HG03378 (cell line): Measurements from ENCODE around the gene CCDC3.
"Not testable (repeated sequence)": the region's sequence is repeated elsewhere in the genome, so short reads cannot be mapped to it uniquely, and the experiment has no call there.

Experiments
- ATAC-seq: cut with Tn5 transposase; IDR thresholded peaks from one replicate; pipeline ENCODE4 v1.9.1; 2021; ENCODE audit warnings: mild to moderate bottlenecking, moderate library complexity; ENCODE audit not compliant: unreplicated experiment

Gene CCDC3

DNA sequence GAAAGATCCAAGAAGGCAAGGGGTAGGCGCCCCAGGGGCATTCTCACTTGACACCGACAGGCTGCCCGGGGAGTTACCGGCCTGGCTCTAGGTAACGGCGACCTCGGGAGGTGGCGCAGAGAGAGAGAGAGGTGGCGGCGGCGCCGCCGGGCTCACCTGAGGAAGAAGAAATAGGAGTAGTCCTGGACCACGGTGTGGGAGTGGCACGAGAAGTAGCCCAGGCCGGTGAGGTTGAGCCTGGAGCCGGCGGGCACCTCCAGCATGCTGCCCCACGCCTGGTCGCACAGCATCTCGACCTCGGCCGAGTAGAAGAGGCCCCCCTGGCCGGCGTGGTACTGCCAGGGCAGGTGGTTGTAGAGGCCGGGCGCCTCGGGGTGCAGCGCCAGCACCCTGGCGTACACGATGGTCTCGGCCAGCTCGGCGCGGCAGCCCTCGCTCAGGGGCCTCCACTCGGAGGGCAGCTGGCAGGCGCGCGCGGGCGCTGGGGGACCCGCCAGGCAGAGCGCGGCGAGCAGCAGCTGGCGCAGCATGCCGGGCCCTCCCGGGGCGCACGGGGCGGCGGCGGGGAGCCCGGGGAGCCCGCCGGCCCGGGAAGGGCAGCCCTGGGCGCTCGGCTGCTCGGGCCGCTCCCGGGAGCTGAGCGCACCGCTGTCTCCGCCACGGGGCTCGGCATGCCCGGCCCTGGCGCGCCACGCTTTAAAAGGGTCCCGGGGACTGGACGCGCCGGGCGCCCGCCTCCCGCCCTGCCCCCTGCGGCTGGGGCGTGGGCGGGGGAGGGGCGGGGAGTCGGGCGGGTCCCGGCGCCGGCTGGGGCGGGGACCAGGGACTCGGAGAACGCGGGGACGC lies at the start of gene CCDC3:
TSS of gene CCDC3 (minus strand) at position 673 of the 846 bp plus-strand sequence. CDS start at position 530, 143 bp downstream.
- no peak for ATAC-seq

DNA sequence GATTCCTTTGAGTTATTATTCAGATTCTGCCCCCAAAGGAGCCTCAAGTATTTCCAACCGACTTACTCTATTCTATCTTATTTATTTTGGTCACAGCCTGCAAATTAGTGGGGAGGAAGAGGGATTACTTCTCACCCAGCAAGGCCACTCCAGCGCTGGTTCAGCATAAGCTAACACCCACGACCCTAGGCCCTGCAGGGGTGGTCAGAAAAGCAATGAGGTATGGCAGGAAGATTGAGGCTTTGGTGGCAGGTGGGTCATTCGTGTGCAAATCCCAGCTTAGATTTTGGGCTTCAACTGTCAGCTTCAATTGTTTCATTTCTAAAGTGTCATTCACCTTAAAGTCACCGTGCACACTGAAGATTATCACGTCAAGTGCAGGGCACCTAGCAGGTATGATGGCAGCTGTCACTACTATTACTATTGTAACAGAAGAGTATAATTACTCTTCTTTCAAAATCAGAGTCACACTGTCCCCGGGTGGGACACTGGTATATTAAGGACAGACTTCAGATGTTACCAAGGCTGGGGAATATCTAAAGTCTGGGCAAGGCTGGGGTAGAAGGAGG lies 49.7 kb upstream of the CCDC3 start:
- no peak for ATAC-seq

DNA sequence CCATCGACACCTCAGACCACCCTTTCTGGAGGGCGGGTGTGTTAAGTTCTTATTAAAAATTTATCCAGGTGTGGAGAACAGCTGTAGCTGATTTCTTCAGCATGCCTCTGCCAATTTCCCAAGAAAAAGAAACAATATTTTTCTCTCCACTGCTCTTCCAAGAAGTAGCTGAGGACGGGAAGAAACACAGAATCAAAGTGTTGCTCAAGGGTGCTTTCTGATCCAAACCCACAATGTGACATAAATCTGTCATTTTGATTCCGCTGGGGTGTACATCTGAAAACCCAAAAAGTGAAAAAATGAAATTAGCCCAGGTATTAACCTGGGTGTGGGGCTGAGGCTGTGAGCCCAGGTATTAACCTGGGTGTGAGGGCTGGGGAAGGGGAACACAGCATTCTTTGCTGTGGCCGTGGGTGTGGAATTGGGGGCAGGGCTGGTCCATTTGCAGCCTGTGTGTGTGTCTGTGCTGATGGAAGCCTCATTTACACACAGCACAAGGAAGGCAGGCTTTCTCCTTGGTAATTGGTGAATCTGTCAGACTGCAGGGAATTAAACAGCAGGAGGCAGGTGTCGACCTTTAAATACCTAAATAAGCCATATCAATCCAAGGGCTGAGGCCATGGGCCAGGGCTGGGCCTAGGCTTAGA lies 48.4 kb upstream of the CCDC3 start:
- no peak for ATAC-seq

DNA sequence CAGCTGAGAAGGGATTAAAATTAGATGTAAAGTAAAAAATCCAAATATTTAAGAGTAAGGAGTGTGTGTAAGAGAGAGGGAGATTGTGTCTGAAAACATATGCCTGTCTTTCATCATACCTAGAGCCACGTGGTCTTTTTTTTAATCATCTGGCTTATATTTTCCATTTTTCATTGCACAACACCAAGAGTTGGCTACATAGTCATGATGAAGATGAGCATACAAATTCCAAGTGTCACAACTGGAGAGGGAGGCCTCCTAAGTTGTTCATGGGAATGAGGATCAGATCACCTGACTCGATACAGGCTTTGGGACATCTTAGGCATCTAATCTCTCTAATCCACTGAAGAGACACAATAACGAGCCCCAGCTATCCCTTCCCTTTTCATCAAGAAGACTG lies 47.2 kb upstream of the CCDC3 start:
- ATAC-seq = no peak

DNA sequence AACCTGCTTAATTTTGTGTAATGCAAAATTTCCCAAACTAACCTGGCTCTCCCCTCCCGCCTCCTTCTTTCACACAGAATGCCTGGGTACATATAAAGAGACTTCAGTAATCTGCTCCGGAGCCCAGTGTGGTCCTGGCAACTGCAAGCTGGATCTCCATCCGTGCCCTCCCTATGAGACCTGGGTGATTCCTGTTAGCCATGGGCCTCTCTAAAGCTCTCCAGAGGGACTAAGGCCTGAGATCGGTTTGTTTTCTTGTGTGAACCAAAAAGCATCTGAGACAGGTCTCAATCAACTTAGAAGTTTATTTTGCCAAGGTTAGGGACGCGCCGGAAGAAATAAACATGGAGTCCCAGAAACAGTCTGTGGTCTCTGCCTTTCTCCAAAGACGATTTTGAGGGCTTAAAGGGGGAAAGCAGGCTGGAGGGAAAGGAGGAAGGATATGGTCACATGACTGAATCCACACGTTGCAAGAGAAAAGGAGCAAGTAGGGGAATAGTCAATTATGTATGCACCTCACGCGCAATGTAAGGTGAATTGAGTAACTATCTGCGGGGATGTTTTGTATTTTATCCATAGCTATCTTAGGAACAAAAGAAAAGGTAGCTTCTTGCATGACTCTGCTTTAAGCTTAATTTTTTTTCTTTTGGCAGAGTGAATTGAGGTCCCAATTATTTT lies 46.2 kb upstream of the CCDC3 start:
- ATAC-seq = no peak

- ATAC-seq = no peak
These were observed 45.5 kb upstream of the CCDC3 start for GRCh38 chr10:13046851-13047528.

DNA sequence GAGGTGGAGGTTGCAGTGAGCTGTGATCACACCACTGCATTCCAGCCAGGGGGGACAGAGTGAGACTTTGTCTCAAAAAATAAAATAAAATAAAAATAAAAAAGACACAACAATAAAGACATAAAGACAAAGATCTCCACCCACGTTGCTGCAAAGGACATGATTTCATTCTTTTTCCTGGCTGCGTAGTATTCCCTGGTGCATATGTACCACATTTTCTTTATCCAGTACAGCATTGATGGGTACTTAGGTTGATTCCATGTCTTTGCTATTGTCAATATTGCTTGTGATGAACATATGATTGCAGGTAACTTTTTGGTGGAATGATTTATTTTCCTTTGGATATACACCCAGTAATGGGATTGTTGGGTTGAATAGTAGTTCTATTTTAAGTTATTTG lies 42.0 kb upstream of the CCDC3 start:
- no peak for ATAC-seq

DNA sequence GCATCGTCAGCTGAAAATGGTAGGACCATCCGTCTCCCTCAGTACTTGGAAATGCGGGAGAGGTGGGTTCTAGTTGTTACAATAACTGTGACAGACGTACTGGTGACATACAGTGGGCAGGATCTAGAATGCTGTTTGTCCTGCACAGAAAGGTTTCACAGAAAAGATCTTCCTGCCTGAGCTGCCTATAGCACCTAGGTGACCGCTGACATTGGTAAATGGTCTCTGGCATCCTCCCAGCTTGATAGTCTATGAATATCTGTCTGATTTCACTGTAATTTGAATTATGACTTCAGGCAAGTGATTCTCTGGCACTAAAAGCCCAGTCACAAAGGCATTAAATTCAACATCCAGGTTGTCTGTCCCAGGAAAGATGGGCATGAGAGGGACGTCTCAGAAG lies 38.2 kb upstream of the CCDC3 start:
- ATAC-seq = no peak

DNA sequence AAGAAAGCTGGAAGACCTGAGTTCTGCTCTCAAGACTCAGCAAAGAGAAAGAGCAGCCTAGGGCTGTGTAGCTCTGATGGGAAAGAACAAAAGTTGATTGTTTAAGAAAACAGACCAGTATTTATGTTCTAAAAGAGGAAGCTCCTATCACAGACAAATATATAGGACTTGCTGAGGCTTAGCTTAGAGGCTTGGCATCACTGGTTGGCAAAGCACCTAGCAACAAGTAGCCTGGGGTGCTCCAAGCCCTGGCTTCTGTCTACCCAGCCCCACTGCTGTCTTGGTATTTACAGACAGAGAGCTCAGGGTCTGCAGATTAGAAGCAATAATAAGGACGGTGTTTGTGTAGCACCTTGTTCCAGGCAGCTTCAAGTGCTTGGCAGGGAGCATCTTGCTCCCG lies 36.9 kb upstream of the CCDC3 start:
- ATAC-seq = no peak

GRCh38 chr10:13037832-13038231 lies 36.3 kb upstream of the CCDC3 start:
- no peak for ATAC-seq

GRCh38 chr10:13036841-13037240 lies 35.3 kb upstream of the CCDC3 start:
- ATAC-seq = no peak

DNA sequence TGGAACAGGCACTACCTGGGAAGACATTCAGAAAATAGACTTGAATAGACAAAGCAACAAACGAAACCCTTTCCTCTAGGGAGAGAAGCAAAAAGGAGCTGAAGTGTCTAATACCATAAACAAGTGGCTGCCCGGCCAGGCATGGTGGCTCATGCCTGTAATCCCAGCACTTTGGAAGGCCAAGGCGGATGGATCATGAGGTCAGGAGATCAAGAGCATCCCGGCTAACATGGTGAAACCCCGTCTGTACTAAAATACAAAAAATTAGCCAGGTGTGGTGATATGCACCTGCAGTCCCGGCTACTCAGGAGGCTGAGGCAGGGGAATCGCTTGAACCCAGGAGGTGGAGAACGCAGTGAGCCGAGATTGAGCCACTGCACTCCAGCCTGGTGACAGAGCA lies 34.2 kb upstream of the CCDC3 start:
- not testable (repeated sequence) for ATAC-seq

DNA sequence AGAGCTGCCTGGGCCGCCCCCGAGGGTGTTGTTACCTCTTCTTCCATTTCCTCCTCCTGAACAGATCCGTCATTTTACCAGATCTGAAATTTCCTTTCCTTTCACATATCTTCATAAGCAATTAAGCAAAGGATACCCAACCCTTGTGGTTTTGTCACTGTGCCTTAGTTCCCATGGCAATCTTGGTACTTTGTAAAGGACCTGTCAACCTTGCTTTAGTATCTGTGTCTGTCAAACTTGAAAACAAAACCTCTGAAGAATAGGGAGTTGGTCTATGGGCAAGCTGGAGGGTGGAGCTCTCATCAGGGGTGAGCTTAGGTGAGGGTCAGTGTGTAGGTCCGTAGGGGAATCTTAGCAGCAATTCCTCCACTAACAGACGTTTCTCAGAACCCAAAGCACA lies 25.4 kb upstream of the CCDC3 start:
- no peak for ATAC-seq

GRCh38 chr10:13023754-13024153 lies 22.2 kb upstream of the CCDC3 start:
- ATAC-seq = no peak

DNA sequence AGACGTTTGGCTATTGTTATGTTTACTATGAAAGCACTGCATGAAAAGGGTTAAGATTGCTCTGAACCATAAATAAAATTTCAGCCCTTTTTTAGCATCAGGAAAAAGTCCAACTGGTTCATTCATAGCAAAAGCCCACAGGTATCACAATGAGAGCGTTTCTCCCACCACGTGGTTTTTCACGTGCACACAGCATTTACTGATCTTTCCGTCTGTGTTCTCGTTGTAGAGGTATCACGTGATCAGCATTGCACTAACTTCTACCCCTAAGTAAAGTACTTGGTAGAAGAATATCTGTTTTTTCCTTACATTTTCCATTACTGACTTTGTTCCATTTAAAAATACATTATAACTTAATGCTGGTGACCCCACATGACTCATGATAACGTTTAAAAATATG lies 17.8 kb upstream of the CCDC3 start:
- no peak for ATAC-seq

DNA sequence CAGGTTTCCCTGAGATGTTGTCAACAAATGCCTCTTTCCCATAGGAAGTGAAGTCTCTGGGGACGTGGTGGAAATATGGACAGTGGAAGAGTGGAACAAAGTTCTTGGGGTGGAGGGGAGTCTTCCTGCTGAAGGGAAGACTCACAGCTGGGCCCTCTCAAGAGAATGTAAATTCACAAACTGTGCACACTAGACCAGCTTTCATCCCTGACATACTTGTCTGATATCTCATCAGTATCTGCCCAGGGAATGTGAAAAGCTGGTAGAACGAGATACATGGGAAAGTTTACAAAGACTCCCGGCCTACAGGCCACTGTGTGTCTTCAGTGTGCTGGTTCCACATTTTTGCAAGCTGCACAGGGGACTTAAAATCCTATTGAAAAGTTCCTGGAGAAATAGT lies 16.7 kb upstream of the CCDC3 start:
- ATAC-seq = no peak

DNA sequence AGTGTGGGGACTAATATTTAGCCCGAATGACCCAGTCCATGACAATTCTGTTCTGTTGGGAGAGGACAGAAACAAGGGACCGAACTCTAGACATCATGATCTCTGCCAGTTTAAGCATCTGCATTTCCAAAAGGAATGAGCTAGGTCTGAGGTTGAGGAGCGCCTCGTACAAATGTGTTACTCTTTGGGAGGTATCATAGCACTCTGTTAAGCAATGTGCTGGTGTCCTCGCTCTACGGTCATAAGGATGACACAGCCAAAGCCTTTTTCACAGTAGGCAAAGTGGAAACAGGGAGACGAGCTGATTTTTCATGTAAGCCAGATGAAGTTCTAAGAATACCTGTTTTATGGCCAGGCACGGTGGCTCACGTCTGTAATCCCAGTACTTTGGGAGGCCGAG lies 15.4 kb upstream of the CCDC3 start:
- ATAC-seq = no peak

GRCh38 chr10:13016426-13016825 lies 14.9 kb upstream of the CCDC3 start:
- no peak for ATAC-seq

DNA sequence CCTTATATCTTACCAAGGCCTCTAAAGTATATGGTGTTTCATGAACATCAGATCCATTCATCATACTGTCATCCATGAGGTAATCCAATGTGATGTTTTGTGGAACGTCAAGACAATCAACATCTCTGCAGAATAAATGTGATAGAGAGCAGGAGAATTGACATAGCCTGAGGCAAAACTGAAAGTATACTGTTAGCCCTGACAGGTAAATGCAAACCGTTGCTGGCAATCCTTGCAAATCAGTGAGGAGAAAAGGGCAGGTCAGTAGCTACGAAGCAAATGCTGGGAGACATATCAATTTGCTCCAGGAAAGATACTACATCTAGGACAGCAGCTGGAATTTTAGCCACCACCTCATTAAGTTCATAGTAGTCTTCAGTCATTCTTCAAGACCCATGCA lies 4.5 kb upstream of the CCDC3 start:
- no peak for ATAC-seq

DNA sequence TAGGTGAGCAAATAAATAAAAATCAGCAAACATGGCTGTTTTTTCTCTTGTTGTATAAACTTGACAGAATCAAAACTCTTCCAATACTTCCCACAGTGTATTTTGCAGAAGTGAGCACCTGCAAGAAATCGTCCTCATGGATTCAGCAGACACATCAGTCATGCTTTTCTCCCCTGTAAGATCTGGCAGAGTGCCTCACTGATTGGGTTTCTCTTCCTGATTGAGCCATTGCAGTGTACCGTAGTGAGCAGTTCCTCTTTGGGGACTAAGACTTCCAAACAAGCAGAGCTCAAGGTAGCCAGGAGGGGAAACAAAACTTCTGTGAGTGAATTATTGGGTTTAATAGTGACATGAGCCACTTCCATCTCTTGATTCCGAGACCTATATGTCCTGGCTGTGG lies 2.2 kb upstream of the CCDC3 start:
- no peak for ATAC-seq

DNA sequence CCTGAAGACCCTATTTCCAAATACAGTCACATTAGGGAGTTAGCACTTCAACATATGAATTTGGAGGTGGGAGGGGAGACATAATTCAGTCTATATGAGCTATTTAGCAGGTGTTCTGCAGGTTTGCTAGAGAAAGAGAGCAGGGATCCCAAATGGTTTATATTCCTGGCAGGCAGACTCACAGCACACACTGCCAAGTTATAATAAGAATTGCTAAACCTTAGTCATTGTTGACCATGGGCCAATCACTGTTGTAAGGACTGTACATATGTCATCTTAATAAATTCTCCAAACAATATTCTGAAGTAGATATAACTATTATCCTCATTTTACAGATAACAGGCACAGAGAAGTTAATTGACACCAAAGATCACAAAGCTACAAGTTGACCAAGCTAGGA lies 1.5 kb upstream of the CCDC3 start:
- no peak for ATAC-seq
